Calu3 (cell line): ENCODE measurements around the gene CNR2. TPM values are rescaled to one million over a fixed set of nuclear protein-coding genes. Genes with fewer than 3 reads are reported as not detected.

ENCODE experiments used
- BruUV-seq: library from RNA; stranded (reverse); fragments of 400-500 nt; replicated peaks from 2 replicates; lab custom pipeline; 2021; lab: Mats Ljungman, UMichigan
- CTCF ChIA-PET: fragments of 300-600 bp; sonication (Branson Sonifier 250); formaldehyde crosslinking; loops from one replicate; lab custom pipeline; 2022; ENCODE audit warnings: antibody characterized with exemption; lab: Charles Lee
- DNase-seq: peaks from one replicate; pipeline ENCODE4 v3.0.0; 2022
- H3K27ac Mint-ChIP-seq: one replicate; pipeline ENCODE4 v1.8.0; 2022; ENCODE audit warnings: mixed read lengths; ENCODE audit not compliant: unreplicated experiment
- H3K27me3 Mint-ChIP-seq: one replicate; pipeline ENCODE4 v1.8.0; 2022; ENCODE audit warnings: mixed read lengths; ENCODE audit not compliant: unreplicated experiment
- H3K36me3 Mint-ChIP-seq: one replicate; pipeline ENCODE4 v1.8.0; 2022; ENCODE audit warnings: mild to moderate bottlenecking, moderate library complexity, mixed read lengths; ENCODE audit not compliant: insufficient read depth, unreplicated experiment
- H3K4me1 Mint-ChIP-seq: one replicate; pipeline ENCODE4 v1.8.0; 2022; ENCODE audit warnings: mild to moderate bottlenecking, low read depth, mixed read lengths; ENCODE audit not compliant: unreplicated experiment
- H3K4me3 Mint-ChIP-seq: one replicate; pipeline ENCODE4 v1.8.0; 2022; ENCODE audit warnings: mild to moderate bottlenecking, low read depth, moderate library complexity, mixed read lengths; ENCODE audit not compliant: unreplicated experiment
- H3K9me3 Mint-ChIP-seq: one replicate; pipeline ENCODE4 v1.8.0; 2022; ENCODE audit warnings: low read depth, mixed read lengths; ENCODE audit not compliant: unreplicated experiment
- intact Hi-C: fragments of 100-400 bp; cut with micrococcal nuclease; formaldehyde crosslinking; loops from one replicate; pipeline ENCODE4 v1.10.0; 2022; ENCODE audit not compliant: unreplicated experiment
- microRNA-seq: library from miRNA; unstranded; fragments of <30 nt; microRNA quantifications from one replicate; pipeline ENCODE4 v1.2.0, GENCODE V29; 2022
- total RNA-seq: library from RNA; stranded (reverse); gene quantifications from 2 replicates; pipeline ENCODE4 v1.2.3, GENCODE V29; 2022
- TF ChIP-seq, protein P1 (sequence below): fragments of 200-600 bp; IDR thresholded peaks from one replicate; pipeline ENCODE4 v1.8.0; 2022; ENCODE audit warnings: antibody characterized with exemption; ENCODE audit not compliant: unreplicated experiment

The CNR2 gene
- total RNA-seq, 1 experiment from 2014 or later, result not detected

DNA sequence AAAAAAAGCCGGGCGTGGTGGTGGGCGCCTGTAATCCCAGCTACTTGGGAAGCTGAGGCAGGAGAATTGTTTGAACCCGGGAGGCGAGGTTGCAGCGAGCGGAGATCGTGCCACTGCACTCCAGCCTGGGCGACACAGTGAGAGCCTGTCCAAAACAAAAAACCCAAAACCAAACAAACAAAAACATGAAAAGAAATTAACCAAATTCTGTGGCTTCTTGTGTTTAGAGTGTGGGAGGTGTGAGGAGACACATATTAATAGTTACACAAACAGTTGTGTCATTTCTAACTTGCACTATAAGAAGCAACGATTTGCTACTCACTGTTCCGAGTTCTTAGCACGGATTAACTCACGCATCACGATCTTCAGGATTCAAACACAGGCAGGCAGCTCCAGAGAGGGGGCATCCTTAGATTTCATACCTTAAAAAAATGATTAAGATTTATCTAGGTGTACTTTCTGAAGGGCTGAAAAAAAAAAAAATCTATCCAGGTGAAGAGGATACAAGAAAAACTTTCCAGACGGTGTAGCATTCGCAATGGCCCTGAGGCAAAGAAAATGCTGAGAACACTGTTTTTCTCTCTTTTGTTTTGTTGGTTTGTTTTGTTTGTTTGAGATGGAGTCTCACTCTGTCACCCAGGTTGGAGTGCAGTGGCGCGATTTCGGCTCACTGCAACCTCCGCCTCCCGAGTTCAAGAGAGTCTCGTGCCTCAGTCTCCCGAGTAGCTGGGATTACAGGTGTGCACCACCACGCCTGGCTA lies 87.2 kb downstream of the CNR2 start:
- Mint-ChIP-seq H3K4me3 (peak overlapping the region; percentile 85), H3K27ac (no peak overlapping the region), H3K27me3 (no peaks in the 10 kb centered on the region), H3K9me3 (no peaks in the 10 kb centered on the region), H3K36me3 (peaks cover 17% of the 10 kb centered on the region), H3K4me1 (no peaks in the 10 kb centered on the region)
- BruUV-seq, result no TSS peak
- TF ChIP-seq, protein P1, sequence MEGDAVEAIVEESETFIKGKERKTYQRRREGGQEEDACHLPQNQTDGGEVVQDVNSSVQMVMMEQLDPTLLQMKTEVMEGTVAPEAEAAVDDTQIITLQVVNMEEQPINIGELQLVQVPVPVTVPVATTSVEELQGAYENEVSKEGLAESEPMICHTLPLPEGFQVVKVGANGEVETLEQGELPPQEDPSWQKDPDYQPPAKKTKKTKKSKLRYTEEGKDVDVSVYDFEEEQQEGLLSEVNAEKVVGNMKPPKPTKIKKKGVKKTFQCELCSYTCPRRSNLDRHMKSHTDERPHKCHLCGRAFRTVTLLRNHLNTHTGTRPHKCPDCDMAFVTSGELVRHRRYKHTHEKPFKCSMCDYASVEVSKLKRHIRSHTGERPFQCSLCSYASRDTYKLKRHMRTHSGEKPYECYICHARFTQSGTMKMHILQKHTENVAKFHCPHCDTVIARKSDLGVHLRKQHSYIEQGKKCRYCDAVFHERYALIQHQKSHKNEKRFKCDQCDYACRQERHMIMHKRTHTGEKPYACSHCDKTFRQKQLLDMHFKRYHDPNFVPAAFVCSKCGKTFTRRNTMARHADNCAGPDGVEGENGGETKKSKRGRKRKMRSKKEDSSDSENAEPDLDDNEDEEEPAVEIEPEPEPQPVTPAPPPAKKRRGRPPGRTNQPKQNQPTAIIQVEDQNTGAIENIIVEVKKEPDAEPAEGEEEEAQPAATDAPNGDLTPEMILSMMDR, result no peak
- intact Hi-C loops, result no loop called here
- no peak for DNase-seq
- CTCF ChIA-PET, result interaction anchor here (0.5 to 0.7 kb wide), 2 partner anchors 18 to 58 kb away, joined by 5 read pairs; no protein-coding TSS in a partner anchor

DNA sequence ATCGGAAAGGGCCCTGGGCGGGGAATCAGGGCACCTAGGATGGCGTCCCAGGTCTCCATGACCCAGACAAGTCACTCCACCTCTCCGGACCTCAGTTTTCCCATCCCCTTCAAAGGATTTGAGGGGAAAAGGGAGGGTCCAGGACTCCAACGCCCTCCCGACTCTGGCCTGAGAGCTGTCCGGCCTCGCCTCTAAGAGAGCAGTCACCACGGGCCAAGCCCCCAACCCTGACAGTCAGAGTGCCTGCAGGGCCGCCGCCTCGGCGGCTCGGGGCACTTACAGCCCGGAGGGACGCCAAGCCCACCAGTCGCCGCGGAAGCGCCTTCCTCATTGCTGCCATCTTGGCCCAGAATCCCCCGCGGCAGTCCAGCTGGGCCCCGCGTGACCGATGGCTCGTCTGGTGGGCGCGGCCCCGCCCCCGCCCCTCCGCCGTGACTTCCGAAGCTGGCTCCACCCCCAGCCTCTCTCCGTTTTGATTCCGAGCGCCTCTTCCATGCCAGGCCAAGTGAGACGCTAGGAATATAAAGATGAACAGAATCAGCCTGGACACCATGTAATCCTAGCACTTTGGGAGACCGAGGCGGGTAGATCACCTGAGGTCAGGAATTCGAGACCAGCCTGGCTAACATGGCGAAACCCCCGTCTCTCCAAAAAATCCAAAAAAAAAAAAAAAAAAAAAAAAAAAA lies 87.9 kb downstream of the CNR2 start, which contains the start of gene HMGCL:
Gene HMGCL (minus strand): TSS at position 354 of the 686 bp plus-strand sequence. CDS start 14 bp downstream, at position 340.
- Mint-ChIP-seq H3K27ac (peak within 1 kb of the TSS; percentile 81), H3K4me1 (no peaks in the 10 kb centered on the region), H3K36me3 (peaks cover 17% of the 10 kb centered on the region), H3K9me3 (no peaks in the 10 kb centered on the region), H3K4me3 (peak within 1 kb of the TSS; percentile 85), H3K27me3 (no peaks in the 10 kb centered on the region)
- TF ChIP-seq, protein P1, result no peak
- intact Hi-C loops, result no loop called here
- CTCF ChIA-PET, result interaction anchor here (0.5 to 1.0 kb wide), 4 partner anchors 19 to 279 kb away, joined by 4 to 5 read pairs (median 5); no protein-coding TSS in a partner anchor
- DNase-seq, result peak; percentile 85
- BruUV-seq, result no TSS peak

DNA sequence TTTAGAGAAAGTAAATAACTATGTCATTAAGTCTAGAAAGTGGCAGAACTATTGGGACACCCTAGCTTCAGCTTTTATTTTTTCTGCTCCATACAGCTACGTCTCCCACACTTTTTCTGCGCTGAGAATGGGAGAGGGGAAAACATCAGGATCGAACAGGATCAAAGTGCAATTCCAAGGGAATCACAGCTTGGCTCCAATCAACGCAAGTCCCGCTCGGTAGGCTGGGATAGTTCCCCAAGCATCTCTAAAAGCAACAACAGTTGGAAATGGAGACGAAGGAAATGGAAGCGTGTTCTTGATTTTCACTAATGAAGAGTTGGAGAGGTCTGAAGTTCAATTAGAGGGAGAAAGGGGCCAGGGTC lies 88.5 kb downstream of the CNR2 start:
- H3K36me3 Mint-ChIP-seq, result peaks cover 17% of the 10 kb centered on the region
- TSS peak; percentile 78 for BruUV-seq
- DNase-seq, result no peak
- H3K4me3 Mint-ChIP-seq, result peak overlapping the region; percentile 85
- H3K27ac Mint-ChIP-seq, result peak overlapping the region; percentile 81
- no peaks in the 10 kb centered on the region for H3K4me1 Mint-ChIP-seq
- no peaks in the 10 kb centered on the region for H3K27me3 Mint-ChIP-seq
- no peaks in the 10 kb centered on the region for H3K9me3 Mint-ChIP-seq
- CTCF ChIA-PET, result interaction anchor here (1.0 kb wide), 1 partner anchor 53 kb away, joined by 4 read pairs; no protein-coding TSS in a partner anchor
- intact Hi-C loops, result no loop called here
- TF ChIP-seq, protein P1, result no peak

DNA sequence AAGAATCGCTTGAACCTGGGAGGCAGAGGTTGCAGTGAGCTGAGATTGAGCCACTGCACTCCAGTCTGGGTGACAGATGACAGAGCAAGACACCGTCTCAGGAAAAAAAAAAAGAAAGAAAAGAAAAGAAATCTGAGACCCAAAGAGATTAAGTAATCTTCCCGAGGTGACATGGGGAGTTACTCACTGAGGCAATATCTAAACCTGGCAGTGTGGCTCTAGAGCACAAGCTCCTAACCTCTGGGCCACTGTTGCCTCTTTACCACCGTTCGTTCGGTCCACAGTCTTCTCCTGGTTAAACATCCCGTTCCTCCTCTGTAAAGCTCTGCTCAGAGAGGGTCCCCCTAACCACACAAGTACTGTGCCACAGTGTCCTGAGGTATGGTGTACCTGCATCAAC lies 89.4 kb downstream of the CNR2 start:
- no peak overlapping the region for H3K27ac Mint-ChIP-seq
- intact Hi-C loops, result no loop called here
- BruUV-seq, result no TSS peak

More for the DNA sequence above, 89.4 kb downstream of the CNR2 start:
- CTCF ChIA-PET, result no interaction called here
- Mint-ChIP-seq H3K9me3 (no peaks in the 10 kb centered on the region), H3K36me3 (peaks cover 17% of the 10 kb centered on the region), H3K4me3 (no peak overlapping the region), H3K27me3 (no peaks in the 10 kb centered on the region), H3K4me1 (no peaks in the 10 kb centered on the region)
- TF ChIP-seq, protein P1, result no peak
- DNase-seq, result no peak

Small RNAs within 50 kb of the gene (microRNA-seq; reads per million reads assigned to microRNA genes)
- not detected for gene MIR378F

Other genes with a start within 250 kb of the CNR2 start
- 588 and 622 TPM in 2 replicates for gene RPL11, start 221.6 kb downstream of the CNR2 start, total RNA-seq
- 32.4 and 36.5 TPM in 2 replicates for gene ELOA, start 169.9 kb downstream of the CNR2 start, total RNA-seq
- 30.6 and 33.0 TPM in 2 replicates for gene PITHD1, start 134.9 kb downstream of the CNR2 start, total RNA-seq
- gene LYPLA2, start 122.2 kb downstream of the CNR2 start, total RNA-seq, result 52.0 and 66.5 TPM in 2 replicates
- 76.7 and 97.9 TPM in 2 replicates for gene GALE, start 112.6 kb downstream of the CNR2 start, total RNA-seq
- 23.1 and 27.8 TPM in 2 replicates for gene HMGCL, start 87.9 kb downstream of the CNR2 start, total RNA-seq
- gene FUCA1, start 45.1 kb downstream of the CNR2 start, total RNA-seq, result 17.2 and 22.9 TPM in 2 replicates
- 57.9 and 59.0 TPM in 2 replicates for gene PNRC2, start 46.5 kb upstream of the CNR2 start, total RNA-seq
- gene SRSF10, start 67.0 kb upstream of the CNR2 start, total RNA-seq, result 113 and 121 TPM in 2 replicates
- gene MYOM3, start 198.8 kb upstream of the CNR2 start, total RNA-seq, result 0.42 and 1.0 TPM in 2 replicates
- 1.3 and 2.0 TPM in 2 replicates for gene IL22RA1, start 229.8 kb upstream of the CNR2 start, total RNA-seq